Esophagus squamous epithelium (tissue), 5 donors: ENCODE measurements around the gene NSD2. TPM values are rescaled to one million over a fixed set of nuclear protein-coding genes. Genes with fewer than 3 reads are reported as not detected.

Experiments
- DNase-seq: peaks from one replicate; lab custom pipeline; 2025; lab: John Stamatoyannopoulos, UW
- H3K27ac ChIP-seq, 4 donors: fragments of 200-600 bp; sonication (generic); one replicate each; pipeline ENCODE4 v1.5.1; 2016 to 2019; ENCODE audit warnings: mild to moderate bottlenecking in 1 of 4
- H3K27me3 ChIP-seq, 4 donors: fragments of 200-600 bp; sonication (generic); 1 replicate in 3 of 4; 2 replicates in 1 of 4; pipeline versions ENCODE4 v1.5.1 to v1.6.0; 2017 to 2021; ENCODE audit warnings: antibody characterized with exemption in 1 of 4
- H3K36me3 ChIP-seq, 3 donors: fragments of 200-600 bp; sonication (generic); one replicate each; pipeline ENCODE4 v1.5.1; 2016 to 2019
- H3K4me1 ChIP-seq, 3 donors: fragments of 200-600 bp; sonication (generic); one replicate each; pipeline ENCODE4 v1.5.1; 2017 to 2019
- H3K4me3 ChIP-seq, 4 donors: fragments of 200-600 bp; sonication (generic); 1 replicate in 3 of 4; 2 replicates in 1 of 4; pipeline ENCODE4 v1.5.1; 2016 to 2019; ENCODE audit warnings: mild to moderate bottlenecking in 2 of 4, moderate library complexity in 1 of 4
- H3K9me3 ChIP-seq, 3 donors: fragments of 200-600 bp; sonication (generic); one replicate each; pipeline ENCODE4 v1.5.1; 2016 to 2019
- CTCF ChIP-seq, 6 experiments: fragments of 450-650 bp in 4 of 6; fragments of 200-600 bp in 2 of 6; sonication (generic) in 2 of 6; IDR thresholded peaks; one replicate each; pipeline ENCODE4 v1.5.1; 2016 to 2019; ENCODE audit warnings: antibody characterized with exemption in 6 of 6, mild to moderate bottlenecking in 4 of 6, moderate library complexity in 4 of 6
- POLR2A ChIP-seq, 4 donors: fragments of 450-650 bp; IDR thresholded peaks; one replicate each; pipeline ENCODE4 v1.6.1; 2017; ENCODE audit warnings: antibody characterized with exemption in 4 of 4, mild to moderate bottlenecking in 4 of 4, moderate library complexity in 3 of 4
- WGBS, 2 donors: methylation state at CpG; one replicate each; pipeline ENCODE4 v1.1.5; 2018; 5-methylcytosine and 5-hydroxymethylcytosine counted together
- intact Hi-C: fragments of 100-400 bp; cut with DNase I; formaldehyde crosslinking; loops from one replicate; pipeline ENCODE4 v1.15.0; 2022
- total RNA-seq, 4 donors: library from RNA; depleted of rRNA; stranded (reverse); fragments of >200 nt; gene quantifications; one replicate each; pipeline ENCODE4 v1.1.0, GENCODE V29; 2016
- donor health status: DM: yes; HTN: yes; CAD: no.

NSD2 gene
- total RNA-seq, 4 donors from 2014 or later: 31.9 to 36.4 (median 34.5) TPM

GRCh38 chr4:1972414-1972813 is 101.2 kb downstream of the NSD2 start:
- TF ChIP-seq POLR2A (IDR thresholded peaks at IDR 0.05) (no peak), CTCF (IDR thresholded peaks at IDR 0.05) (no peak)
- H3K27ac ChIP-seq: no peak overlapping the region
- intact Hi-C loops: no loop called here
- H3K27me3 ChIP-seq: no peaks in the 10 kb centered on the region
- no peak overlapping the region for H3K4me3 ChIP-seq
- 88 to 92% methylated on average over 6 to 8 of the region's 10 CpGs for WGBS, 2 donors
- H3K4me1 ChIP-seq: no peaks in the 10 kb centered on the region
- DNase-seq: no peak
- H3K9me3 ChIP-seq: no peaks in the 10 kb centered on the region
- H3K36me3 ChIP-seq: peaks cover 7 to 80% (median 19%) of the 10 kb centered on the region in 3 donors

GRCh38 chr4:1973218-1973617 is 102.0 kb downstream of the NSD2 start:
- no peaks in the 10 kb centered on the region for H3K4me1 ChIP-seq
- 87 to 100% methylated on average over 2 to 12 of the region's 12 CpGs for WGBS, 2 donors
- H3K36me3 ChIP-seq: peaks cover 7 to 88% (median 19%) of the 10 kb centered on the region in 3 donors
- no peak overlapping the region for H3K4me3 ChIP-seq
- DNase-seq: no peak
- no peak overlapping the region for H3K27ac ChIP-seq
- no peaks in the 10 kb centered on the region for H3K27me3 ChIP-seq
- intact Hi-C loops: no loop called here
- TF ChIP-seq CTCF (IDR thresholded peaks at IDR 0.05) (no peak), POLR2A (IDR thresholded peaks at IDR 0.05) (no peak)
- no peaks in the 10 kb centered on the region for H3K9me3 ChIP-seq

- Histone ChIP-seq H3K4me3 (no peak overlapping the region), H3K36me3 (peaks cover 7 to 92% (median 19%) of the 10 kb centered on the region in 3 donors), H3K9me3 (no peaks in the 10 kb centered on the region), H3K27ac (no peak overlapping the region), H3K4me1 (no peaks in the 10 kb centered on the region), H3K27me3 (no peaks in the 10 kb centered on the region)
- intact Hi-C loops: no loop called here
- no peak for DNase-seq
- 91 to 93% methylated on average over 6 to 17 of the region's 18 CpGs for WGBS, 2 donors
- TF ChIP-seq CTCF (IDR thresholded peaks at IDR 0.05): no peak
- TF ChIP-seq POLR2A (IDR thresholded peaks at IDR 0.05): no peak
Observed at GRCh38 chr4:1973661-1974060, 102.5 kb downstream of the NSD2 start.

GRCh38 chr4:1974840-1975239 is 103.6 kb downstream of the NSD2 start:
- Histone ChIP-seq H3K4me1 (no peaks in the 10 kb centered on the region), H3K4me3 (no peak overlapping the region), H3K27ac (no peak overlapping the region), H3K27me3 (no peaks in the 10 kb centered on the region), H3K9me3 (no peaks in the 10 kb centered on the region), H3K36me3 (peaks cover 11 to 92% (median 19%) of the 10 kb centered on the region in 3 donors)
- 84 to 98% methylated on average over 6 to 8 of the region's 8 CpGs for WGBS, 2 donors
- no peak for DNase-seq
- TF ChIP-seq POLR2A (IDR thresholded peaks at IDR 0.05) (no peak), CTCF (IDR thresholded peaks at IDR 0.05) (no peak)
- intact Hi-C loops: no loop called here

GRCh38 chr4:1975391-1975801 is 104.2 kb downstream of the NSD2 start:
- Histone ChIP-seq H3K4me3 (no peak overlapping the region), H3K36me3 (peaks cover 13 to 93% (median 19%) of the 10 kb centered on the region in 3 donors), H3K4me1 (no peaks in the 10 kb centered on the region), H3K27ac (no peak overlapping the region), H3K27me3 (no peaks in the 10 kb centered on the region), H3K9me3 (no peaks in the 10 kb centered on the region)
- 84 to 92% methylated on average over 4 to 11 of the region's 14 CpGs for WGBS, 2 donors
- intact Hi-C loops: no loop called here
- DNase-seq: no peak
- TF ChIP-seq POLR2A (IDR thresholded peaks at IDR 0.05) (no peak), CTCF (IDR thresholded peaks at IDR 0.05) (no peak)
